ENCODE measurements around the gene AHDC1. TPM values are rescaled to one million over a fixed set of nuclear protein-coding genes. Genes with fewer than 3 reads are reported as not detected.

The AHDC1 gene
- total and polyA plus RNA-seq, 2 donors (not counting 3 experiments of a cell fraction or from before 2014, with no cell fraction given), result 7.0 to 32.1 TPM

DNA sequence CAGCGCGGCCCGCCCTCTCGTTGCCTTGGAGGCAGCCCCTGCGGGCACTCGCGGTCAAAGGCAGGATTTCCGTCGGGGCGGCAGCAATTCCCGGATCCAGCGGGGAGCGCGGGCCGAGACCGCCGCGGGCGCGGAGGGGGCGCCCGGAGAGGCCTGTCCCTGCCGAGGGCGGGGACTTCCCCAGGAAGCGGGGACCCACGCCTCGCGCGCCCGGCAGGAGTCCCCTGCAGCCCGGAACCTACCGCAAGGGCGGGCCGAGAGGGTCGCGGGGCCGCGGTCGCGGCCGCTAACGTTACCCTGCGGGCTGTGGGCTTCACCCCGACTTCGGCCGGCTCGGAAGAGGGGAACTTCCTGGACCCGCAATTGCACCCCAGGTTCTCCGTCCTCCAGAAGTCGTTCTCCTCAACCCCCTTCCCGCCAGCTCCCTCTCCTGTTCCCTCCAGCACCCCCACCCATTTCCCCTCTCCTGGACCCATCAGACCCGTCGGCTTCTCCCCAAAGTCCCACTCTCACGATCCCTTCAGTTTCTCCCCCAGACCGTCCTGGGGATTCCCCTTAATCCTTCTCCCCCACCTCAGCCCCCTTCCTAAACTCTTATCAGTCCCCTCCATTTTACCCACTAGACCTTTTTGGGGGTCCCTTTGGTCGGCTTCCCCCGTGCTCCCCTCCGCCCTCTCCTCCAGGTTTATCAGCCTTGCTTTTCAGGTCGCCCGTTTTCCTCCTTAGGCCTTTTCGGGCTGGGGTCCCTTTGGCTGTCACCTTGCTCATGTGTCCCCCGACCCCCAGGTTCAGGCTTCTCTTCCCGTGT lies 30.4 kb upstream of the AHDC1 start:
- H3K9me1 ChIP-seq (replicated peaks; ENCODE audit: control insufficient read depth, extremely low read depth, insufficient read depth, low read length), result no peaks in the 10 kb centered on the region
- H4K20me1 ChIP-seq (replicated peaks; ENCODE audit: control insufficient read depth, extremely low read depth, insufficient read depth, low read length), result no peaks in the 10 kb centered on the region
- H3K27ac ChIP-seq (ENCODE audit: insufficient read depth, low read depth, low read length), result no peak overlapping the region
- peak overlapping the region; percentile 35 to 50 (median 37) for H3K4me3 ChIP-seq (replicated peaks in 1 of 3; ENCODE audit: insufficient read depth in 1 of 3, low read depth in 1 of 3, low read length in 3 of 3)
- no peaks in the 10 kb centered on the region for H3K79me2 ChIP-seq (ENCODE audit: control insufficient read depth, insufficient read depth, low read length)
- peak overlapping the region; percentile 60 for H3K9ac ChIP-seq (replicated peaks; ENCODE audit: extremely low read depth, insufficient read depth, low read length)
- TF ChIP-seq POLR2AphosphoS5 (IDR thresholded peaks at IDR 0.05; ENCODE audit: insufficient read depth, low read depth, low read length) (peak; percentile 69), JUN (IDR thresholded peaks at IDR 0.05; ENCODE audit: borderline replicate concordance, insufficient read depth, insufficient read length, low read depth) (no peak), POLR2A (IDR thresholded peaks at IDR 0.05; ENCODE audit: low read depth, low read length) (peak; percentile 26), MYC (IDR thresholded peaks at IDR 0.05; ENCODE audit: low read depth, low read length) (no peak), GATA2 (IDR thresholded peaks at IDR 0.05; ENCODE audit: insufficient read depth, insufficient read length, low read depth, low read length) (no peak)
- TF ChIP-seq, protein P1, sequence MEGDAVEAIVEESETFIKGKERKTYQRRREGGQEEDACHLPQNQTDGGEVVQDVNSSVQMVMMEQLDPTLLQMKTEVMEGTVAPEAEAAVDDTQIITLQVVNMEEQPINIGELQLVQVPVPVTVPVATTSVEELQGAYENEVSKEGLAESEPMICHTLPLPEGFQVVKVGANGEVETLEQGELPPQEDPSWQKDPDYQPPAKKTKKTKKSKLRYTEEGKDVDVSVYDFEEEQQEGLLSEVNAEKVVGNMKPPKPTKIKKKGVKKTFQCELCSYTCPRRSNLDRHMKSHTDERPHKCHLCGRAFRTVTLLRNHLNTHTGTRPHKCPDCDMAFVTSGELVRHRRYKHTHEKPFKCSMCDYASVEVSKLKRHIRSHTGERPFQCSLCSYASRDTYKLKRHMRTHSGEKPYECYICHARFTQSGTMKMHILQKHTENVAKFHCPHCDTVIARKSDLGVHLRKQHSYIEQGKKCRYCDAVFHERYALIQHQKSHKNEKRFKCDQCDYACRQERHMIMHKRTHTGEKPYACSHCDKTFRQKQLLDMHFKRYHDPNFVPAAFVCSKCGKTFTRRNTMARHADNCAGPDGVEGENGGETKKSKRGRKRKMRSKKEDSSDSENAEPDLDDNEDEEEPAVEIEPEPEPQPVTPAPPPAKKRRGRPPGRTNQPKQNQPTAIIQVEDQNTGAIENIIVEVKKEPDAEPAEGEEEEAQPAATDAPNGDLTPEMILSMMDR (IDR thresholded peaks at IDR 0.05; ENCODE audit: extremely low read depth in 1 of 2, insufficient read depth in 1 of 2, low read depth in 1 of 2, low read length in 2 of 2), result no peak
- CTCF ChIA-PET, result no interaction called here
- H3K4me1 ChIP-seq (ENCODE audit: control insufficient read depth, extremely low read depth, insufficient read depth, low read length), result peaks cover 26% of the 10 kb centered on the region
- no TSS peak for BruUV-seq (replicated peaks)
- no peaks in the 10 kb centered on the region for H3K9me3 ChIP-seq (replicated peaks; ENCODE audit: control insufficient read depth, insufficient read depth, low read length)
- no peaks in the 10 kb centered on the region for H3K27me3 ChIP-seq (ENCODE audit: control insufficient read depth in 2 of 2, insufficient read depth in 2 of 2, low read length in 2 of 2)
- no peaks in the 10 kb centered on the region for H3K36me3 ChIP-seq (ENCODE audit: control insufficient read depth in 2 of 2, extremely low read depth in 1 of 2, insufficient read depth in 2 of 2, low read length in 2 of 2)
- POLR2A ChIA-PET, result no interaction called here
- dilution Hi-C loops (cut with MboI; ENCODE audit: extremely low pct_ligation_motif_present, low sequenced_read_pairs) (no loop called here), intact Hi-C loops (cut with micrococcal nuclease) (no loop called here)
- peak overlapping the region; percentile 75 for H3K4me2 ChIP-seq (ENCODE audit: insufficient read depth, low read length)
- H2AFZ ChIP-seq (ENCODE audit: low read depth, low read length), result peak overlapping the region; percentile 91
- DNase-seq (ENCODE audit: low read depth, low spot score), result peak; percentile 33
- FAIRE-seq, result no peak
